Measurements from ENCODE around the gene RHOBTB3.

- TF ChIP-seq POLR2A (IDR thresholded peaks at IDR 0.05) (no peak), CTCF (IDR thresholded peaks at IDR 0.05) (no peak)
These were observed 106.4 kb downstream of the RHOBTB3 start for GRCh38 chr5:95837492-95837891.
